ENCODE measurements around the gene CCDC191.

Gene CCDC191

GRCh38 chr3:114089675-114090074 is 33.3 kb upstream of the CCDC191 start:
- Histone ChIP-seq H3K9ac (ENCODE audit: low read length) (no peak overlapping the region), H3K27me3 (ENCODE audit: low read length) (no peaks in the 10 kb centered on the region), H3K9me2 (replicated peaks; ENCODE audit: insufficient read depth, low read length) (no peaks in the 10 kb centered on the region), H3K4me2 (ENCODE audit: low read depth, low read length, poor library complexity, severe bottlenecking) (no peak overlapping the region), H3K36me3 (ENCODE audit: low read length) (peaks cover 17% of the 10 kb centered on the region; the same call in 1 of the 2 replicates), H2AFZ (ENCODE audit: low read depth, low read length, severe bottlenecking) (no peak overlapping the region), H3K9me3 (ENCODE audit: insufficient read depth, low read length) (no peaks in the 10 kb centered on the region), H4K20me1 (ENCODE audit: low read depth, low read length) (no peaks in the 10 kb centered on the region), H3K4me3 (ENCODE audit: insufficient read depth, low read length, poor library complexity, severe bottlenecking) (no peak overlapping the region), H3F3A (ENCODE audit: insufficient read depth) (no peaks in the 10 kb centered on the region; the same call in 1 of the 2 replicates), H3K27ac (ENCODE audit: low read depth, low read length) (no peak overlapping the region), H3K79me2 (ENCODE audit: insufficient read depth, low read length) (no peaks in the 10 kb centered on the region)
- TF ChIP-seq, protein P1, sequence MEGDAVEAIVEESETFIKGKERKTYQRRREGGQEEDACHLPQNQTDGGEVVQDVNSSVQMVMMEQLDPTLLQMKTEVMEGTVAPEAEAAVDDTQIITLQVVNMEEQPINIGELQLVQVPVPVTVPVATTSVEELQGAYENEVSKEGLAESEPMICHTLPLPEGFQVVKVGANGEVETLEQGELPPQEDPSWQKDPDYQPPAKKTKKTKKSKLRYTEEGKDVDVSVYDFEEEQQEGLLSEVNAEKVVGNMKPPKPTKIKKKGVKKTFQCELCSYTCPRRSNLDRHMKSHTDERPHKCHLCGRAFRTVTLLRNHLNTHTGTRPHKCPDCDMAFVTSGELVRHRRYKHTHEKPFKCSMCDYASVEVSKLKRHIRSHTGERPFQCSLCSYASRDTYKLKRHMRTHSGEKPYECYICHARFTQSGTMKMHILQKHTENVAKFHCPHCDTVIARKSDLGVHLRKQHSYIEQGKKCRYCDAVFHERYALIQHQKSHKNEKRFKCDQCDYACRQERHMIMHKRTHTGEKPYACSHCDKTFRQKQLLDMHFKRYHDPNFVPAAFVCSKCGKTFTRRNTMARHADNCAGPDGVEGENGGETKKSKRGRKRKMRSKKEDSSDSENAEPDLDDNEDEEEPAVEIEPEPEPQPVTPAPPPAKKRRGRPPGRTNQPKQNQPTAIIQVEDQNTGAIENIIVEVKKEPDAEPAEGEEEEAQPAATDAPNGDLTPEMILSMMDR (IDR thresholded peaks at IDR 0.05; ENCODE audit: insufficient read depth, low read length, poor library complexity, severe bottlenecking) = no peak

- Histone ChIP-seq H3K79me2 (ENCODE audit: insufficient read depth, low read length) (no peaks in the 10 kb centered on the region), H3K27ac (ENCODE audit: low read depth, low read length) (no peak overlapping the region), H4K20me1 (ENCODE audit: low read depth, low read length) (no peaks in the 10 kb centered on the region), H3K27me3 (ENCODE audit: low read length) (no peaks in the 10 kb centered on the region), H3K4me2 (ENCODE audit: low read depth, low read length, poor library complexity, severe bottlenecking) (no peak overlapping the region), H3K9ac (ENCODE audit: low read length) (no peak overlapping the region), H2AFZ (ENCODE audit: low read depth, low read length, severe bottlenecking) (no peak overlapping the region), H3K9me2 (replicated peaks; ENCODE audit: insufficient read depth, low read length) (no peaks in the 10 kb centered on the region), H3K9me3 (ENCODE audit: insufficient read depth, low read length) (no peaks in the 10 kb centered on the region), H3F3A (ENCODE audit: insufficient read depth) (no peaks in the 10 kb centered on the region; the same call in 1 of the 2 replicates), H3K36me3 (ENCODE audit: low read length) (peaks cover 30% of the 10 kb centered on the region; the same call in 1 of the 2 replicates), H3K4me3 (ENCODE audit: insufficient read depth, low read length, poor library complexity, severe bottlenecking) (no peak overlapping the region)
- TF ChIP-seq EZH2phosphoT487 (conservative IDR thresholded peaks at IDR 0.05; ENCODE audit: low read length) = no peak
- TF ChIP-seq, protein P1 (IDR thresholded peaks at IDR 0.05; ENCODE audit: insufficient read depth, low read length, poor library complexity, severe bottlenecking) = no peak
These were observed 30.0 kb upstream of the CCDC191 start for GRCh38 chr3:114086356-114086755.

GRCh38 chr3:114083112-114083511 is 26.8 kb upstream of the CCDC191 start:
- Histone ChIP-seq H3K27ac (ENCODE audit: low read depth, low read length) (no peak overlapping the region), H3K9me2 (replicated peaks; ENCODE audit: insufficient read depth, low read length) (no peaks in the 10 kb centered on the region), H3F3A (ENCODE audit: insufficient read depth) (no peaks in the 10 kb centered on the region; the same call in 1 of the 2 replicates), H2AFZ (ENCODE audit: low read depth, low read length, severe bottlenecking) (no peak overlapping the region), H3K4me2 (ENCODE audit: low read depth, low read length, poor library complexity, severe bottlenecking) (no peak overlapping the region), H3K79me2 (ENCODE audit: insufficient read depth, low read length) (no peaks in the 10 kb centered on the region), H3K27me3 (ENCODE audit: low read length) (no peaks in the 10 kb centered on the region), H4K20me1 (ENCODE audit: low read depth, low read length) (no peaks in the 10 kb centered on the region), H3K4me3 (ENCODE audit: insufficient read depth, low read length, poor library complexity, severe bottlenecking) (no peak overlapping the region), H3K9ac (ENCODE audit: low read length) (no peak overlapping the region), H3K36me3 (ENCODE audit: low read length) (peaks cover 54% of the 10 kb centered on the region), H3K9me3 (ENCODE audit: insufficient read depth, low read length) (no peaks in the 10 kb centered on the region)
- TF ChIP-seq, protein P1 (IDR thresholded peaks at IDR 0.05; ENCODE audit: insufficient read depth, low read length, poor library complexity, severe bottlenecking) = no peak
- TF ChIP-seq EZH2phosphoT487 (conservative IDR thresholded peaks at IDR 0.05; ENCODE audit: low read length) = no peak
